NCI-H345 (cell line): ENCODE data around the gene CAMK1.
A peak's percentile ranks its signal among the peaks of the same experiment; 100 is the strongest.

Source experiments
- DNase-seq: peaks from one replicate; lab custom pipeline; 2025; lab: John Stamatoyannopoulos, UW

The CAMK1 gene

DNA sequence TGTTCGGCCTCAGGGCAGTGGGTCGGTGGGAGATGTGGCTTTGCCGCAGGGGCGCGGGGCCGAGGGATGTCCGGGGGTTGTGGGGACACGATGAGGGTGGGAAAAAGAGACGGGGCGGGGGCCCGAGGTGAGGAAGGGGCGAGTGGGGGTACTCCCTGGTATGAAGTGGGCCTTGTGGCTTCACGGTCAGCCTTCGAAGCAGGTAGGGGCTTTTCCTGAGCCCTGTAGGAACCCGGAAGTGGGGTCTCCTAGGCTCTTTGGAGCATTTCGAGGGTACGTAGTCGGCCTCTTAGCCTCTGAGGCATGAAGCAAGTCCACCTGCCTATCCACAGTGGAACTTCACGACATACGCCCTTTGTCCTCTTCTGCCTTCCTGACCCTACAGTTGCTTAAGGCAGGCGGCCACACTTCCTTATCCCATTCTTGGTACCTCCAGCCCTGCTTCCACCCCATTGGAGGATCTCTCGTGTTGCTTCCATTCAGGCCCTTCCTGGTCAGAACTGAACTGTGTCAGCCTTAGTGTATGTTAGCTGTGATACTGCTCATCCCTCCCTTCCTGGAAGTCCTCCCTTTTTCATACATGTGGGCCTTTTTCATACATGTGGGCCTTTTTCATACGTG, 23.5 kb upstream of the CAMK1 start:
- DNase-seq: no peak

DNA sequence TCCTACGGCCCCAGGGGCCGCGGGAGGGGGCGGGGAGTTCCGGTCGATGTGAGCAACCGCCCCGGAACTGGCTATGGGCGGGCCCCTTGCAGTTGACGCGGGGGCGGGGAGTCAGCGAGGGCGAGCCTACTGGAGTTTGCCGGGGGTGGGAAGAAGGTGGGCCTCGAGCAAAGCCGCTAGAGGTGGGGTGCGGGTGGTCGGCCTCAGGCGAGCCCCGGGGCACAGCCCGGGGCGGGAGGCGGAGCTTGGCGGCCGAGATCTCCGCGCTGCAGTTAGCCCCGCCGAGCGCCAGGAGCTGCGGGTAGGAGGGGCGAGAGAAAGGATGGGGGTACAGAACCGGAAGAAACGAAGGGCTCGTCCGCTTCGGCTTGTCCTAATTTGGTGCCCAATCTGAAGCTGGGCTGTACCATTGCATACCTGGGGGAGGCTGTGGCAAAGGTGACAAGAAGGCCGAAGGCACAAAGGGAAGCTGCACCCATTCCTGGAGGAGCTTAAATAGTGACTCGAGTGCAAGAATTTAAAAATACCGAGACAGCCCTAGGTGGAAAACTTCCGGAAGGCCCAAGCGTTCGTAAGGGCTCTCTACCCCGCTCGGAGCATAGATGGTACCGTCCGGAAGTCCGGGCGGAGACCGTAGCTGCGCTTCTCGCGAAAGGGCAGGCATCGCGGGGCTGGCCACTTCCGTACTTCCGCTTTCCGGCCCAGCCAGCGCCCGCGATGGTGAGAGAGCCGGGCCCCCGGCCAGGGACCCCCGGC, 22.8 kb upstream of the CAMK1 start, which contains the start of the genes ARPC4 and TADA3:
ARPC4 (plus strand) TSS at position 678 of the 756 bp plus-strand sequence; CDS start at position 718, 40 bp downstream.
TADA3 (minus strand) TSS at position 69 of the 756 bp plus-strand sequence. CDS start 1,007 bp downstream, outside the sequence.
- peak; percentile 93 for DNase-seq

DNA sequence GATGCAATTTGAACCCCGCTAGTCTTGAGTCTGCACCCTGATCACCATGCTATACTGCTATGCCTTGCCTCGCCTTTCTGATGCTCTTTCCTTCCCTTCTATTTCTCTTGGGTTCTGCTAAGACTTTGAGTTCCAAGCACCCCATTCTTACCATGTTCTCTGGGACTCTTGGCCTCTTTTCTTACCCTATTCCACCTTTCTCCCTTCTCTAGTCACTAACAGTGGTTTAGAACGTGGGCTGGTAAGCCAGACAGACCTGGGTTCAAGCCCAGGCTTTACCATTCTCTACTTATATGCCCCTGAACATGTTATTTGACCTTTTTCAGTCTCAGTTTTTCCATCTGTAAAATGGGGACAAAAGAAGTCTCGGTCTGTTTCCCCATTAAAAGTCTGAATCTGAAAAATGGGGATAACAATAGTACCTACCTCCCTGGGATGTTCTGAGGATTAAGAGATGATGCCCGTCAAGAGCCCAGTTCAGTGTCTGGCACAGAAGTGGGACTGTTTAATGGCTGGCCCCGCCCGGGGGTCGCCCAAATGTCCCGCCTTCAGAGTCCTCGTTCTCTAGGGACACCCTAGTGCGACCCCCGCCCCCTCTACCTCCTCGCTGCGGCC, 22.1 kb upstream of the CAMK1 start:
- DNase-seq: no peak

DNA sequence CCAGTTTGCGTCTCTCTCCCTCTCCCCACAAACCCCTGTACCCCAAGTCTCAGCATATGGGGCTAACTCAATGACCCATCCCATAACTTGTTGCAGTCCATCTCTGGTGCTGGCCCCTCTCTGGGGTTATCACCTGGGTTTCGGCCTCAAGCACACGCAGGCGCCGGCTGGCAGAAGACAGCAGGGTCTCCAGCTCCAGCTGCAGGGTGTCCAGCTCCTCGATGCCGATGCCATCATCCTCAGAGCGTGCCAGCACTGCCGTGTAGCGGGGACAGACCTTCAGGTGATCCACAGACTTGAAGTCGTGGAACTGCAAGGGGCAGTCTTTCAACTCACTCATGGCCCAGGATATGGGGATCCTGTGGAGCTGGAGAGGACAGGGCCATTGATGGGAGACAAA, 21.4 kb upstream of the CAMK1 start:
- DNase-seq: no peak

DNA sequence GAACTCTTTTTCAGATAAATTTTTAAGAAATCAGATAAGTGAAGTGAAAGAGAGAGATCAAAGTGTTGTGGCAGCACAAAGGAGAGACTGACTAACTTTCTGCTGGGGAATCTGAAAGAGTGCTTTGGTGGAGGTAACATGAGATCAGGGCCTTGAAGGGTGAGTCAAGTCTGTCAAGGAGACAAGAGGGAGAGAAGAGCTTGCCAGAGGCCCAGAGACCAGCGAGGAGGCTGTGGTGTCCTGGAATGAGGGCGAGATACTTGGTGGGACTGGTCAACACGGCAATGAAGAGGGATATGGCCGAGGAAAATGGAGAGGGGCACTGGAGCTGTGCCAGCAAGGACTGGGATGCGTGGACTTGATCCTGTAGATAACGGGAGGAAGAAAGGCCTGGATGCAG, 18.0 kb upstream of the CAMK1 start:
- DNase-seq: no peak

DNA sequence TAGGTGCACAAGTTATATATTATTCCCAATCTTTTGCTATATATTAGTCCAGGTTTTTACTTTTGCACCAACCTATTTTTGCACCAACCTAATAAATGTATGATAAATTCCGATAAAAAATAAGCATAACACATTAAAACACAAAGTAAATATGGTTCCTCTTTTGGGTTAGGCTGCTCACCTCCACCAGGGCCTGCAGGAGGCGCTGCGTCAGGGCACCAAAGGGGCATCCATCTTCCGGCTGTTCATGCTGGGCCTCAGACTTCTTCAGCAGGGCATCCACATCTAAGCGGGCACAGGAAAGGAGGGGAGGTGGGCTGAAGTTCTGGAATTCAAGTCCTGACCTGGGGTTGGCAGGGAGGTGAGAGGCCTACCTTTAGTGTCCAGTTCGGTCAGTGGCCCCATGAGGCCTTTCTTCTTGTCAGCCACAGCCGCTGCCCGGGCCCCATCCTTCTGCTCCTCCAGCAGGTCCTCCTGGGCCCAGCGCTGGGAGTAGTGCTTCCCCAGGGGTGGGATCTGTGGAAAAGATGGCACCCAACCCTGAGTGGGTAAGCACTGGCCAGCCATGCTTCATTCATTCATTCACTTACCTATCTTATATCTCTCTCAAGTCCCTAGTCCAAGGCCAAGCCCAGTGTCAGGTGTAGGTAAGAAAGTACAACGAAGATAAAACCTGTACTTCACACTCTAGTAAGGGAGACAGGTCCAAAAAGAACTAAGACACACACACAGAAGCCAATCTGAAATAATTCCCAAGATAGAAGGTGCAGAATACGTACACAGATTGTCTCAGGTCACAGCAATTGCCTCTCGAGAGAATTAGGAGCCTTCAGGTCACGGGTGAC, 17.3 kb upstream of the CAMK1 start:
- no peak for DNase-seq

DNA sequence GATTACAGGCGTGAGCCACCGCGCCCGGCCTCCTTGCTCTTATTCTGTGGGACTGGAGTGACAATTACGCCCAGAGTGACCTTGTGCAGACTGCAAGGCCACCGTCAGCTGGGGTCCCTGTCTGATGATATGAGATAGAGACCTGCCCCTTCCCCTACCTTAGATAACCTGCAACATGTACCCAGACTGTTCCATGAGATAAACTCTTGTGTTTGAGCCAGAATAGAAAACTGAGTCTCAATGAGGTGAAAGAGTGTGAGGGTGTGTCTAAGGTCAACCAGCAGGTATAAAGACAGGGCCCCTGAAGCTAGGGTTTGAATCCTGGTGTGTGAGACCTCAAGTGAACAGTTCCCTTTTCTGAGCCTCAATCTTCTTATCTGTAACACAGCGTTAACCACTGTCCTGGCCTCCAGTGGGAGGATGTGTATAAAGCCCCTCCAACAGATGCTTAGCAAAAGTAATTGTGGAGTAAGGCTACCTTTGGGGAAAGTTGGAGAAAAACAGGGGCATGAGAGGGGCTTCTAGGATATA, 16.5 kb upstream of the CAMK1 start:
- no peak for DNase-seq

DNA sequence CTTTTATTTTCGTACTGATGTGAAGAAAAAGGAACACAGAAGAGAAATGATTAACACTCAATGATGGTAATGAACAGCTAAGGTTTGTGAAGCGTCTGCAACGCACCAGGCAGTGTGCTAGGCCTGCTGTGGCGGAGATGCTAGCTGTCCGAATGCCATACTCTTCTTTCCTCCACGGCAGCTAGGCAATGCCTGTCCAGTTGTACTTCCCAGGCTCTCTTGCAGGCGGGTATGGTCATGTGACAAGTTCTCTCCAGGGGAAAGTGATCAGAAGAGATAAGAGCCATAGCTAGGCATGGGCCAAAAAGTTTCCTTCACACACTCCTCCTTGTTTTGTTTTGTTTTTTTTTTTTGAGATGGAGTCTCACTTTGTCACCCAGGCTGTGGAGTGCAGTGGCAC, 15.9 kb upstream of the CAMK1 start:
- no peak for DNase-seq

DNA sequence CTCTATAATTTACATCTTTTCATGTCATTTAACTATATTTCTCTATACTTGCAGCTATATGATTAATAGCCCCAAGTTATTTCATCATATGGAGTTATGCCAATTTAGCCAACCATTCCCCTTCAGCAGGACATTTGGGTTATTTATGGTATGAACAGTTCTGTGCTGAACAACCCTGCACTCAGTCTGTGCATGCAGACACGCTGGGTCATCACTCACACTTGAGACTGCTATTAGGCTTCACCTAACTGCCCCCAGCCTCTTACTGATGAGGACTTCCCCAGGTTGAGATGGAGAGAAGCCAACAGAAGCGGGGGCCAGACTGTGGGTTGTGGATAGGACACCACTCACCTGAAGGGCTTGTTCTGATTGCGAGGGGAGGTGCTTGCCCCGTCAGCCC, 15.2 kb upstream of the CAMK1 start:
- DNase-seq: no peak

DNA sequence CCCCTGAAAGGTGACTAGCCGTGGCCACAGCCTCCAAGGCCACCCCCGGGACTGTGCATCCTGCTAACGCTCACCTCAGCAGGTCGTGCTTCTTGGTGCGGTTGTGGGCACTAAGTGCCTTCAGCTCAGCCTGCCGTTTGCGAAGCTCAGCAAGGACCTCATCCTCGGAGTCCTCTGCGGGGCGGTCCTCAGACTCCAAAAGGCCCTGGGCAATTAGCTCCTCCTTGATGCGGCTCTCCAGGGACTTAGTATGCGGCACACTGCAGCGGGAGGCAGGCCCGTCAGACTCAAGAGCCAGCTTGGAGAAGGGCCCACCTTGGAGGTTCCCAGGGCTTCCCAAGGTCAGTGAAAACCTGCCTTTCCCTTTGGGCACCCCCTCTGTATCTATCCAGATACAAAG, 14.2 kb upstream of the CAMK1 start:
- DNase-seq: no peak

DNA sequence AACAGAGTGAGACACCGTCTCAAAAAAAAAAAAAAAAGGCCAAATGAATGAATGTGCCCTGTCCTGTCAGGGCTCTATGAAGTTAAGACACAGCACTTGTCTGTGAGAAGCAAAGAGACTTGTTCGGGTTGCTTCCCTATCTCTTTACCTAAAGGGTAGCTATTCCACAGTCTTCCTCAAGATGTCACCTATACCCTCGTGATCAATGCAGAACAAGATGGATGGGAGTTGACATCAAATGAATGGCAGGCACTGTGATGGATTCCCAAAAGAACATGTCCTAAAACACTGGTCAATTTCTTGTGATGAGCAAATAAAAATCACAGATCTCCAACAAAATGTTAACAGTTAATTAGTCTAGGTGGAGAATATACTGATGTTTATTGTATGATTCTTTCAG, 13.0 kb upstream of the CAMK1 start:
- no peak for DNase-seq

DNA sequence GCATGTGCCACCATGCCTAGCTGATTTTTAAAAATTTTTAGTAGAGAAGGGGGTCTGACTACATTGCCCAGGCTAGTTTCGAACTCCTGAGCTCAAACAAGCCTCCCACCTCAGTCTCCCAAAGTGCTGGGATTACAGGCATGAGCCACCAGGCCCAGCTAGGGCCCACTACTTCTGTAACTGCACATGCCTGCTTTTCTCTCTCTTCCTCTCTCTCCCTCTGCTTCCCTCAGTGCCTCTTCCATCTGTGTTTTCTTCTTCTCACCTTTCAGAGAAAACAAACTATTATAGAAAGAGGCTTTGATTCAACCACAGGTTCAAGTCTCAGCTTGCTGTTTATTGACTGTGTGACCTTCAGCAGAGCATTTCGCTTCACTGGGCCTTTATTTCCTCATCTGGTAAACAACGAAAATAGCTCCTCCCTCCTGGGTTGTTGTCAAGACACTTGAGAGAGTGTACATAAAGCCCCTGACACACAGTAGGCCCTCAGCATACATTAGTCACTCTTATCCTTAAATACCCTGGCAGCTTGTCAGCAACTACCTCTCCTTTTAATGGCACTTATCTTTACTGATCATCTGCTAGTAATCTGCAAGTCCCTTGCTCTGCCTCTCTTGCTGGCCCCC, 12.3 kb upstream of the CAMK1 start:
- DNase-seq: no peak

DNA sequence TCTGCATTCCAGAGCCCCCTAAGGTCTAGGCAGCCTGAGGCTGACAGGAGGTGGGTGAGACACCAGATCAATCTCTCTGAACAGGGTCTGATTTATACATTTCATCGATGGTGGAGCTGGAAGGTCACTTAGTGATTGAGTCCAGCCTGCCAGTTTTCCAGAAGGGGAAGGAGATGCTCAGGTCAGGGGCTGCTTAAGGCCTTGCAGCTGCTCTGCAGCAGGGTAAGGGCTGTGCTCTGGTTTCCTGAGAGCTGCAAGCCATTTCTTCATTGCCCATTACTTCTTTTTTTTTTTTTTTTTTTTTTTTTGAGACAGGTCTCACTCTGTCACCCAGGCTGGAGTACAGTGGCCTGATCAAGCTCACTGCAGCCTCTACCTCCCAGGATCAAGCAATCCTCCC, 11.8 kb upstream of the CAMK1 start:
- no peak for DNase-seq

DNA sequence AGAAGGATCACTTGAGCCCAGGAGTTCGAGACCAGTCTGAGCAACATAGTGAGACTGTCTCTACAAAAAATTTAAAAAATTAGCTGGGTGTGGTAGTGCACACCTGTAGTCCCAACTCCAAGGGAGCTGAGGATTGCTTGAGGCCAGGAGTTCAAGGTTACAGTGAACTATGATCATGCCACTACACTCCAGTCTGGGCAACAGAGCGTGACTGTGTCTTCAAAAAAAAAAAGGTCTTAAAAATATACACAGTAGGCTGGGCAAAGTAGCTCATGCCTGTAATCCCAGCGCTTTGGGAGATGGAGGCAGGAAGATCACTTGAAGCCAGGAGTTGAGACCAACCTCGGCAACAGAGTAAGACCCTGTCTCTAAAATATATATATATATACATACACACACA, 11.2 kb upstream of the CAMK1 start:
- DNase-seq: no peak

DNA sequence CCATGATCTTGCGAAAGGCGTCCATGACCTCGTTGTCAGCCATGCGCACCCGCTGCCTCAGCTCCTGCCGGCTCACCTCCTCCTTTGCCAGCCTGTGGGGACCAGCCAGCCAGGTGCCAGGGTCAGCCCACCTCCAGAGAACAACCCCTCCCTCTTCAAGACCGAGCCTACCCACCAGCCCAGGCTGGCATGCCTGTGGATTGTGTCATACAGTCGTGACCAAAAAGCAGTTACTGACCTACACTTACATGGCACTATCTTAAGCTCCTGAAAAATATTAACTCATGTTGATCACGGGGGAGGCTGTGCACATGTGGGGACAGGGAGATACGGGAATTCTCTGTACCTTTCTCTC, 10.7 kb upstream of the CAMK1 start:
- no peak for DNase-seq

DNA sequence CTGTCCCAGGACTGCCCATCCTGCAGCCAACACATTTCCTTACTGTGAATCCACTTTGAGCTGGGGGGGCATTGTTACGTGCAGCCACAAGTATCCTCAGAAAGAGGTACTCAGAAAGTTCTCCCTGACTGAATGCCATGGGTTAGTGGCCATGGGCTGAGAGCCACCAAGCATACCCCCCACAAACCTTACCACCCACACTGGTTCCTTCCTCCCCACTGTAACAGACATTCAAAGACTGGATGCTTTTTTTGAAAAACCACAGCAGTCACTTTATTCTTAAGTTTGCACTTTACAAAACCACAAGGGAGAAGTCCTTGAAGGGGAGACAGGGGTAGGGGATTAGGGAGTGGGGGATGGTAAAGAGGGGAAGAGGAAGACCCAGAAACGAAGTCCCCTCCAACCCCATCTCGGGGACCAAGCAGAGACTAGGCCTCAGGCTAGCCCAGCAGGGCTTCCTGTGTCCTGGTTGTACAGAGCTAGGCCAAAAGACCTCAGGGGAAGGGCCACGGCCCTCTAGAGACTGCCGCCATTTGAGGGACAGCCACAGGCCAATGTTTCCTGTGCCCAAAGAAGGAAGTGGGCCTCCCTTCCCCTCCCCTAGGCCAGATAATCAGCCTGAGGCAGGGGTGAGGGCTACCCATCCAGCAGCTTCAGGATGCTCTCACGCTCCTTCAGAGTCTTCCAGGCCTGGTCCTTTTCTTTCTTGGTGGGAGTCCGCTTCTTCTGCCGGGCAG, 10.1 kb upstream of the CAMK1 start:
- DNase-seq: no peak

DNA sequence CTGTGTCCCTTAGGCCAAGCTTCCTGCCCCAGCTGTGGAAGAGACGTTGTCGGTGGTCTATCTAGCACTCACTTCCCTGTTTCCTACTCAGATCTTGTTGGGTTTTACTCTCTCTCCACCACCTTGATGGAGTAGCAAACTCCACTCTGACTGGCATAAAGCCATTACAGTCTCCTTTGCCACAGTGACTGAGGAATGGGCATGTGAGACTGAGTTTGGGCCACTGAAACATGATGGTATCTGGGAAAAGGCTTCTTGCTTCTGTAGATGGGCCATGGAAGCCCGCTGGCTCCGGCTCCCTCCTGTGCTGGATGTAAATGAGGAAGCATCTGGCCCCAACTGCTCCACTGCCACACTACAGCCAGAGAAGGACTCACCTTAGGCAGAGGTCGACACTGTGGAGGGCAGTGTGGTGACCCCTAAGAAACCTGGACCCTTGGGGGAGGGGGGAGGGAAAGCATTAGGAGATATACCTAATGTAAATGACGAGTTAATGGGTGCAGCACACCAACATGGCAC, 9.4 kb upstream of the CAMK1 start:
- no peak for DNase-seq

DNA sequence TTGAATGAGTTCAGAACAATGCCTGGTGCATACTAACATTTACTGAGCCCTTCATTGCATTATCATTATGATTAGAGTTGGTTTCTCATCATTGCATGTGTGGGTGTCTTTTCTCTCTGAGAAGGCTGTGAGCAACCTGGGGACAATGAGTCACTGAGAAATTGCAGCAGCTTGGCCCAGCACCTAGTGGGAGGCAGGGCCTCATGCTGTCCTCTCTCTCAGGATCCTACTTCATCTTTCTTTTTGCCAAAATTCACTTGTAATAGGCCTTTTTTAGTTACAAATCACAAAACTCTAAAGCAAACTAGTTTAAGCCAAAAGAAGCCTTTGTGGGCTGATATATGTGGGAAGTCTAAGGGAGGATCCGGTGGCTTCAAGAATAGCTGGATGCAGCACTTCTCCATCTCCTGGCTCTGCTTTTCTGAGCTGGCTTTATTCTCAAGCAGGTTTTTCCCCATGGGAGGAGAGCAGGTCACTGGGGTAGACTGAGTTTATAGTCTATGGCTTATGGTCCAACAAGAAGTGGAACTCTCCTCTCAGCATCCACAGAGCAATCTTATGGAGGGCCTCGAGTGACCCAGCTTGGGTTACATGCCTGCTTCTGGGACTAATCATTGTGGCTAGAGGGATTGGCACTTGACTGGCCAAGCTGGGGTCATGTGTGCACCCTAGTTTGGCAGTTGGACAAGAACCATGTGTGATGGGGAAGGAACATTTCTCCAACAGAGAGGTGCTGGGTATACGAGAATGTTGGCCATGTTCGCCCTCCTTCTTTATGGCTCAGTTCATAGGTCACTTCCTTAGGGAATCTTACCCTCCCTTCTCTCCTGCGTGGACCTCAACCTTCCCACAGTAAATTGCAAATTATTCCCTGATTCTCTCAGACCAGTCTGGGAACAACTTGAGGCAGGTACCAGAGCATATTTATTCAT, 8.7 kb upstream of the CAMK1 start:
- no peak for DNase-seq

DNA sequence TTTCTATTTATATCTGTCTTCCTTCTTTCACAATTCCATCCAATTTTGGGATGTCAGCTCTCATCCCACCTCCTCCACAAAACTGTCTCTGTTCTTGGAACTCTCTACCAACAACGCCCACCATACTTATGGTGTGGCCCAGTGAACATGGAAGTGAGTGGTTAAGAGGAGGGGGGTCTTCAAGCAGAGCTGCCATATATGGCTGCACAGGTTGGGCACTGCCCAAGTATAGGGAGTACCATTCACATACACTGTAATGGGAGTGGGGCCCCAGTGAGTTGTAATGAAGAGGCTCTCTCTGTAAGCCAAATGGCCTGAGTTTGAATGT, 7.9 kb upstream of the CAMK1 start:
- no peak for DNase-seq
